Measurements from ENCODE around the gene STAM2.

DNA sequence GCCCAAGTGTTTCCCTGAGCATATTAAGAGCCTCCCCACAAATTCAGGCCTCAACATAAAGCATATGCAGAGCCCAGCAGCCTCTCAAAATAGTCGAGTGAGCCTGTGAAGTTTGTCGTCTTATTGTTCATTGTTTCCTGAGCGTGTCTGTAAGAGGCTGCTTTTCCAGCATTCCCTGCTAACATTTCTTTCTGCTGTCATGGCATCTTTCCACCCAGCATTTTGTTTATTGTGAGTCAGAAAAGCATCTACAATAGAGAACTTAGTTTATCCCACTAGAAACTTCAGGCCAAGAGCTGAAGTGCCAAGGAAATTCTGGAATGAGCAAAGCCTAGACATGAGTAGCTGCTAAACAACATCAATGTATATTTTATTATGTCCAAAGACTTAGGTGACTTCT lies 46.3 kb upstream of the STAM2 start:
- TF ChIP-seq, protein P1, sequence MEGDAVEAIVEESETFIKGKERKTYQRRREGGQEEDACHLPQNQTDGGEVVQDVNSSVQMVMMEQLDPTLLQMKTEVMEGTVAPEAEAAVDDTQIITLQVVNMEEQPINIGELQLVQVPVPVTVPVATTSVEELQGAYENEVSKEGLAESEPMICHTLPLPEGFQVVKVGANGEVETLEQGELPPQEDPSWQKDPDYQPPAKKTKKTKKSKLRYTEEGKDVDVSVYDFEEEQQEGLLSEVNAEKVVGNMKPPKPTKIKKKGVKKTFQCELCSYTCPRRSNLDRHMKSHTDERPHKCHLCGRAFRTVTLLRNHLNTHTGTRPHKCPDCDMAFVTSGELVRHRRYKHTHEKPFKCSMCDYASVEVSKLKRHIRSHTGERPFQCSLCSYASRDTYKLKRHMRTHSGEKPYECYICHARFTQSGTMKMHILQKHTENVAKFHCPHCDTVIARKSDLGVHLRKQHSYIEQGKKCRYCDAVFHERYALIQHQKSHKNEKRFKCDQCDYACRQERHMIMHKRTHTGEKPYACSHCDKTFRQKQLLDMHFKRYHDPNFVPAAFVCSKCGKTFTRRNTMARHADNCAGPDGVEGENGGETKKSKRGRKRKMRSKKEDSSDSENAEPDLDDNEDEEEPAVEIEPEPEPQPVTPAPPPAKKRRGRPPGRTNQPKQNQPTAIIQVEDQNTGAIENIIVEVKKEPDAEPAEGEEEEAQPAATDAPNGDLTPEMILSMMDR (conservative IDR thresholded peaks at IDR 0.05; ENCODE audit: low read depth, low read length): no peak
- no peak for TF ChIP-seq EZH2phosphoT487 (IDR thresholded peaks at IDR 0.05; ENCODE audit: borderline replicate concordance, low read length)
